HepG2 (cell line): ENCODE data around the gene SS18L1. TPM values are rescaled to one million over a fixed set of nuclear protein-coding genes. Genes with fewer than 3 reads are reported as not detected.

ENCODE experiments used
- ASH2L ChIP-seq: fragments of 300-600, 200-600 bp; sonication (generic); IDR thresholded peaks from 2 replicates; pipeline ENCODE4 v1.7.0; 2017; ENCODE audit warnings: low read depth, mild to moderate bottlenecking, moderate library complexity, mixed read lengths, low read length; ENCODE audit not compliant: insufficient read length
- DMTF1 ChIP-seq: sonication (generic); formaldehyde crosslinking; IDR thresholded peaks from 2 replicates; pipeline ENCODE4 v1.4.0; 2020; ENCODE audit warnings: mild to moderate bottlenecking, missing genetic modification reagents
- FUBP1 ChIP-seq: sonication (generic); formaldehyde crosslinking; IDR thresholded peaks from 2 replicates; pipeline ENCODE4 v1.5.1; 2020; ENCODE audit warnings: missing genetic modification reagents, mild to moderate bottlenecking, borderline replicate concordance
- HBP1 ChIP-seq: IDR thresholded peaks from 2 replicates; pipeline ENCODE4 v1.6.1; 2016; ENCODE audit warnings: low read depth, control low read depth
- HIVEP1 ChIP-seq: sonication (generic); formaldehyde crosslinking; IDR thresholded peaks from 2 replicates; pipeline ENCODE4 v1.4.0; 2020; ENCODE audit warnings: mild to moderate bottlenecking, missing genetic modification reagents
- MZF1 ChIP-seq: sonication (generic); formaldehyde crosslinking; IDR thresholded peaks from 2 replicates; pipeline ENCODE4 v1.8.1; 2023; ENCODE audit warnings: mild to moderate bottlenecking, missing genetic modification reagents, borderline replicate concordance
- SAFB2 ChIP-seq: sonication (generic); formaldehyde crosslinking; IDR thresholded peaks from 2 replicates; pipeline ENCODE4 v1.5.1; 2020; ENCODE audit warnings: missing genetic modification reagents, low read depth, mild to moderate bottlenecking, borderline replicate concordance
- SP4 ChIP-seq: sonication (generic); formaldehyde crosslinking; IDR thresholded peaks from 2 replicates; pipeline ENCODE4 v1.8.1; 2023; ENCODE audit warnings: mild to moderate bottlenecking, missing genetic modification reagents
- ZEB1 ChIP-seq: IDR thresholded peaks from 2 replicates; pipeline ENCODE4 v1.6.1; 2012; ENCODE audit warnings: mild to moderate bottlenecking, low read depth, inconsistent platforms; ENCODE audit not compliant: insufficient replicate concordance
- ZNF337 ChIP-seq: sonication (generic); formaldehyde crosslinking; IDR thresholded peaks from 2 replicates; pipeline ENCODE4 v1.5.1; 2020; ENCODE audit warnings: missing genetic modification reagents, low read depth, mild to moderate bottlenecking, borderline replicate concordance
- ZNF580 ChIP-seq: IDR thresholded peaks from 2 replicates; pipeline ENCODE4 v1.6.1; 2016; ENCODE audit warnings: low read depth, borderline replicate concordance
- polyA plus RNA-seq, 8 experiments: library from polyadenylated mRNA; depleted of rRNA in 3 of 8; stranded (reverse) in 7 of 8; unstranded in 1 of 8; fragments of >200 nt; fragmentation: Illumina TruSeq in 4 of 8; extraction: Trizol in 4 of 8; gene quantifications; 2 replicates each; pipeline versions ENCODE4 v1.2.1 to v1.2.3, GENCODE V29; 2011 to 2016; ENCODE audit warnings: low read depth in 4 of 8, missing spikeins in 1 of 8, mixed read lengths in 1 of 8; ENCODE audit not compliant: insufficient read depth in 1 of 8
- total RNA-seq, 5 experiments: library from RNA; depleted of rRNA; stranded (reverse); fragments of >200 nt; fragmentation: Illumina TruSeq; extraction: Trizol; gene quantifications; 2 replicates each; pipeline ENCODE4 v1.2.3, GENCODE V29; 2016; ENCODE audit warnings: low read depth in 1 of 5
- TF ChIP-seq, protein P1 (sequence below), 2 experiments: sonication (generic) in 1 of 2; formaldehyde crosslinking in 1 of 2; IDR thresholded peaks; 2 replicates each; pipeline versions ENCODE4 v1.4.0 to v1.6.1; 2018 to 2020; ENCODE audit warnings: missing genetic modification reagents in 2 of 2, borderline replicate concordance in 1 of 2, low read depth in 1 of 2, mild to moderate bottlenecking in 1 of 2, missing biosample characterization in 1 of 2
- TF ChIP-seq, protein P2 (sequence below), 2 experiments: sonication (generic) in 1 of 2; formaldehyde crosslinking in 1 of 2; IDR thresholded peaks; 2 replicates each; pipeline versions ENCODE4 v1.6.1 to v1.9.0; 2014 to 2022; ENCODE audit warnings: antibody characterized with exemption in 1 of 2, borderline replicate concordance in 1 of 2, inconsistent platforms in 1 of 2, low read depth in 1 of 2, missing genetic modification reagents in 1 of 2

SS18L1 gene
- total and polyA plus RNA-seq, 2 of the 13 experiments (the other 11 are each of a cell fraction or from before 2014, with no cell fraction given): 17.8 to 27.6 TPM

GRCh38 chr20:62120365-62120762, 23.2 kb upstream of the SS18L1 start (continued):
- no peak for TF ChIP-seq DMTF1
- no peak for TF ChIP-seq FUBP1 (CRISPR knock-in tag)
- no peak for TF ChIP-seq HIVEP1 (CRISPR knock-in tag)
- TF ChIP-seq ZNF337: no peak
- TF ChIP-seq HBP1 (CRISPR knock-in tag): peak; percentile 22; the same call in 1 of the 2 replicates
- peak; percentile 6 for TF ChIP-seq ASH2L
- TF ChIP-seq SP4 (CRISPR knock-in tag): 0 out of 2 replicates have a peak, but pooled peaks have one; percentile 0
- TF ChIP-seq, protein P1, sequence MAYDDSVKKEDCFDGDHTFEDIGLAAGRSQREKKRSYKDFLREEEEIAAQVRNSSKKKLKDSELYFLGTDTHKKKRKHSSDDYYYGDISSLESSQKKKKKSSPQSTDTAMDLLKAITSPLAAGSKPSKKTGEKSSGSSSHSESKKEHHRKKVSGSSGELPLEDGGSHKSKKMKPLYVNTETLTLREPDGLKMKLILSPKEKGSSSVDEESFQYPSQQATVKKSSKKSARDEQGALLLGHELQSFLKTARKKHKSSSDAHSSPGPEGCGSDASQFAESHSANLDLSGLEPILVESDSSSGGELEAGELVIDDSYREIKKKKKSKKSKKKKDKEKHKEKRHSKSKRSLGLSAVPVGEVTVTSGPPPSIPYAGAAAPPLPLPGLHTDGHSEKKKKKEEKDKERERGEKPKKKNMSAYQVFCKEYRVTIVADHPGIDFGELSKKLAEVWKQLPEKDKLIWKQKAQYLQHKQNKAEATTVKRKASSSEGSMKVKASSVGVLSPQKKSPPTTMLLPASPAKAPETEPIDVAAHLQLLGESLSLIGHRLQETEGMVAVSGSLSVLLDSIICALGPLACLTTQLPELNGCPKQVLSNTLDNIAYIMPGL (CRISPR knock-in tag; IDR thresholded peaks at IDR 0.05; ENCODE audit: borderline replicate concordance in 1 of 2, low read depth in 1 of 2): peak in 1 of 2 experiments; percentile 7; a peak in 1 of 4 replicates
- no peak for TF ChIP-seq SAFB2
- no peak for TF ChIP-seq MZF1
- TF ChIP-seq, protein P2, sequence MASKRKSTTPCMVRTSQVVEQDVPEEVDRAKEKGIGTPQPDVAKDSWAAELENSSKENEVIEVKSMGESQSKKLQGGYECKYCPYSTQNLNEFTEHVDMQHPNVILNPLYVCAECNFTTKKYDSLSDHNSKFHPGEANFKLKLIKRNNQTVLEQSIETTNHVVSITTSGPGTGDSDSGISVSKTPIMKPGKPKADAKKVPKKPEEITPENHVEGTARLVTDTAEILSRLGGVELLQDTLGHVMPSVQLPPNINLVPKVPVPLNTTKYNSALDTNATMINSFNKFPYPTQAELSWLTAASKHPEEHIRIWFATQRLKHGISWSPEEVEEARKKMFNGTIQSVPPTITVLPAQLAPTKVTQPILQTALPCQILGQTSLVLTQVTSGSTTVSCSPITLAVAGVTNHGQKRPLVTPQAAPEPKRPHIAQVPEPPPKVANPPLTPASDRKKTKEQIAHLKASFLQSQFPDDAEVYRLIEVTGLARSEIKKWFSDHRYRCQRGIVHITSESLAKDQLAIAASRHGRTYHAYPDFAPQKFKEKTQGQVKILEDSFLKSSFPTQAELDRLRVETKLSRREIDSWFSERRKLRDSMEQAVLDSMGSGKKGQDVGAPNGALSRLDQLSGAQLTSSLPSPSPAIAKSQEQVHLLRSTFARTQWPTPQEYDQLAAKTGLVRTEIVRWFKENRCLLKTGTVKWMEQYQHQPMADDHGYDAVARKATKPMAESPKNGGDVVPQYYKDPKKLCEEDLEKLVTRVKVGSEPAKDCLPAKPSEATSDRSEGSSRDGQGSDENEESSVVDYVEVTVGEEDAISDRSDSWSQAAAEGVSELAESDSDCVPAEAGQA (IDR thresholded peaks at IDR 0.05; ENCODE audit: low read depth): no peak
- TF ChIP-seq, protein P2 (CRISPR knock-in tag; IDR thresholded peaks at IDR 0.05; ENCODE audit: borderline replicate concordance): no peak
- TF ChIP-seq ZEB1: peak; percentile 45
- TF ChIP-seq ZNF580 (CRISPR knock-in tag): no peak
